ENCODE data around the gene RNF41.

Gene RNF41

DNA sequence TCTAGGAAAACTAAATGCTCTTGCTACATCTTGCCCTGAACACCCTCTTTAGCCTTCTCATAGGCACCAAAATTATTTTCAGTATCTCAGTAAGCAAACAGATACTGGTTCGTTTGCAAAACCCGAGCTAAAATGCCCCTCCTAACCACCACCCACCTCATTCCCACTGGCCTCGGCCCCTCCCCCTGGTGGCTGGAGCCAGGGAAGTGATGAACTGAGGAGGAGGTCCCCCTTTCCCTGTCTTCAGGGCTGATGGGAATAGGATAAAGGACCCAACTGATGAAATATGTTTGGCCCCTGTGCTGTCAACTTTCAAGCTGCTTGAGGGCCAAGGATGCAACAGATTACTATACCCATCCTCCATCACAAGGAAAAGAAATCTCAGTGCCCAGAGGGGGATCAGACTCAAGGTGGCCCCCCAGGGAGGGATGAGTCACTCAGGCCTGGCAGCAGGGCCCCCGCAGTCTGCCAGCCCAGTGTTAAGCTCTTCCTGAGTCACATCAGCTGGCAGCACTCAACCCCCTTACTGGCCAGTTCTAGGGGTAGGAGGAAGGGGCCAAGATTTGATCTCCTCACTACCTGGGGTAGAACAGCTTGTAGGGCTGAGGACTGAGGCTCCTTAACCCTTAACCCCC, 34.7 kb upstream of the RNF41 start:
- no peak overlapping the region for H3K4me3 ChIP-seq (ENCODE audit: low read depth, low read length)
- DNase-seq (ENCODE audit: low read depth), result no peak
- TF ChIP-seq, protein P1, sequence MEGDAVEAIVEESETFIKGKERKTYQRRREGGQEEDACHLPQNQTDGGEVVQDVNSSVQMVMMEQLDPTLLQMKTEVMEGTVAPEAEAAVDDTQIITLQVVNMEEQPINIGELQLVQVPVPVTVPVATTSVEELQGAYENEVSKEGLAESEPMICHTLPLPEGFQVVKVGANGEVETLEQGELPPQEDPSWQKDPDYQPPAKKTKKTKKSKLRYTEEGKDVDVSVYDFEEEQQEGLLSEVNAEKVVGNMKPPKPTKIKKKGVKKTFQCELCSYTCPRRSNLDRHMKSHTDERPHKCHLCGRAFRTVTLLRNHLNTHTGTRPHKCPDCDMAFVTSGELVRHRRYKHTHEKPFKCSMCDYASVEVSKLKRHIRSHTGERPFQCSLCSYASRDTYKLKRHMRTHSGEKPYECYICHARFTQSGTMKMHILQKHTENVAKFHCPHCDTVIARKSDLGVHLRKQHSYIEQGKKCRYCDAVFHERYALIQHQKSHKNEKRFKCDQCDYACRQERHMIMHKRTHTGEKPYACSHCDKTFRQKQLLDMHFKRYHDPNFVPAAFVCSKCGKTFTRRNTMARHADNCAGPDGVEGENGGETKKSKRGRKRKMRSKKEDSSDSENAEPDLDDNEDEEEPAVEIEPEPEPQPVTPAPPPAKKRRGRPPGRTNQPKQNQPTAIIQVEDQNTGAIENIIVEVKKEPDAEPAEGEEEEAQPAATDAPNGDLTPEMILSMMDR (IDR thresholded peaks at IDR 0.05; ENCODE audit: insufficient read depth, low read depth, low read length, missing control alignments), result no peak

DNA sequence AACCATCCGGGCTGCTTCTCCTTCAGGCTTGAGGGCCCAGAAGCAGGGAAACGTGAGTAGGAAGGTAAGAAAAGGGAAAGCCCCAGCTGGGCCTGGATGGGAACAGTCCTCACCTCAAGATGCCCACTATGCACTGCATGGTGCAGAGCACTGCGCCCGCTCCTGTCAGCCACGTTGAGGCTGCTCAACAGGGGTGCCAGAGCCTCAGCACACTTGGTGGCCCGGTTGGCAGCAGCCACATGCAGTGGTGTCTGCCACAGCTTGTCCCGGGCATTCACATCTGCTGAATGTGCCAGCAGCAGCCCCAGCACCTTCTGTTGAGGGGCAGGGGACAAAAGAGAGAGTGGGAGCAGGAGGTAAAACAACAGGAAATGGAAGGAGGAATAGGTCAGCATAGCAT, 33.9 kb upstream of the RNF41 start:
- TF ChIP-seq, protein P1 (IDR thresholded peaks at IDR 0.05; ENCODE audit: insufficient read depth, low read depth, low read length, missing control alignments), result no peak
- DNase-seq (ENCODE audit: low read depth), result no peak
- no peak overlapping the region for H3K4me3 ChIP-seq (ENCODE audit: low read depth, low read length)

DNA sequence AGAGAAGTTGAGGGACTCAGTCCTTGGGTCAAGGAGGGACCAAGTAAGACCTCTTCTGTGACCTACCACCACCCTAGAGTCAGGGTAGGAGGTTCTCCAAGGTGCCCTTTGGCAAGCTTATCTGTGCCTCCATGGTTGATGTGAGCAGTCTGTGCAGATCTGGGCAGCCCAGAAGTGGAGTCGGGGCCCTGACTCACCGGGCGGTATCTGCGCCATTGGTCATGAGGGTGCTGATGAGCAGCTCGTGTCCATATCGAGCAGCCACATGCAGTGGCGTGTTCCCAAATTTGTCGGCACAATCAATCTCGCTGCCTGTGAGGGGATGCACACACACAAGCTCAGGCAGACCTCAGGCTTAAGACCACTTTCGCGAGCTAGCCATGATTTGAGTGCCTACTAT, 31.4 kb upstream of the RNF41 start:
- no peak overlapping the region for H3K4me3 ChIP-seq (ENCODE audit: low read depth, low read length)
- no peak for DNase-seq (ENCODE audit: low read depth)
- TF ChIP-seq, protein P1 (IDR thresholded peaks at IDR 0.05; ENCODE audit: insufficient read depth, low read depth, low read length, missing control alignments), result no peak

DNA sequence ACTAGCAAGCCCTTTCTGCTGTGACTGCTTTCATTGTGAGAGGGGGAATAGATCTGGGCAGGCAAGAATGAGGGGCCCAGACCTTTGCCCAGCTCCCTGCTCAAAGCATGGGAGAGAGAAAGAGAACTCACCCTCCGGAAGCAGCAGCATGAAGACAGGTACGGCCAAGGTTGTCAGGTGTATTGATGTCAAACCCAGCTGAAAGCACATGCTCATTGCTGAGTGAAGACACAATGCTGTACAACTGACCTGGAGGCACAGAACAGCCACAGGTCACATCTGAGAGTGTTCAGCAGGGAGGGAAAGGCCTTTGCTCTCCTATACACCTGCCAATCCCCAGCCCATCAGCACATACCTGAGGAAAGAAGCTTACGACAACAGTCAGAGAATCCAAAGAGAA, 30.9 kb upstream of the RNF41 start:
- TF ChIP-seq, protein P1 (IDR thresholded peaks at IDR 0.05; ENCODE audit: insufficient read depth, low read depth, low read length, missing control alignments), result no peak
- no peak overlapping the region for H3K4me3 ChIP-seq (ENCODE audit: low read depth, low read length)
- DNase-seq (ENCODE audit: low read depth), result no peak

DNA sequence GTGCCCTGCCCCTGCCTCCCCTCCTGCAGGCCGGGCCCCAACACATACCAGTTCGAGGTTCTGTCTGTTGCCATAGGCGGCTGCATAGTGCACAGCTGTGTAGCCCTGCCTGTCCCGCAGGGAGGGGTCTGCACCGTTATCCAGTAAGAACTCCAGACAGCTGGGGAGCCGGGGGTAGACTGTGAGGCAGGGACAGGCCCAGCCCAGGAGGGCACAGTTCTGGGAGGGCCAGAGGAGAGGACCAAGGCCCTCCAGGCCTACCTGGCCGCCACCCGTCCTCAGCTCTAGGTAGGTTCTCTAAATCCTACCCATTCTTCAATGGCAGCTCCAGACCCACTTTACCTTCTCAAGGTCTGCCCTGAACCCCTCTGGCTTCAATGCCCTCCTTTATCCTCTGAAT, 27.0 kb upstream of the RNF41 start:
- no peak overlapping the region for H3K4me3 ChIP-seq (ENCODE audit: low read depth, low read length)
- DNase-seq (ENCODE audit: low read depth), result no peak
- TF ChIP-seq, protein P1 (IDR thresholded peaks at IDR 0.05; ENCODE audit: insufficient read depth, low read depth, low read length, missing control alignments), result no peak

DNA sequence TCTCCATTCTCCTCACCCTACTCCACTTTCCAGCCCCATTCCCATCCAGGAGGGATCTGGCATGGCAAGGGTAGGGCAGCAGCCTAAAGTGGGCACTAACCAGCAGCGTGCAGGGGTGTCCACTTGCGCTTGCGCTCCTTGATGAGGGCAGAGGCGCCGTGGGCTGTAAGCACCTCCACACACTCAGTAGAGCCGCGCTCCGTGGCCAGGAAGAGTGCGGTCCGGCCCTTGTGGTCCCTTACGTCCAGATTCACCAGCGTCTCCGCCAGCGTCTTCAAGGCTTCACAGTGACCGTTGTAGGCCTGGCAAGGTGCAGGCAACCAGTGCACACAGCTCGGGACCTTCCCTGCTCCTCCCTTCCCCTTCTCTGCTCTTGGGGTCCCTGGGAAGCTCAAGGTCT, 26.2 kb upstream of the RNF41 start:
- H3K4me3 ChIP-seq (ENCODE audit: low read depth, low read length), result no peak overlapping the region
- TF ChIP-seq, protein P1 (IDR thresholded peaks at IDR 0.05; ENCODE audit: insufficient read depth, low read depth, low read length, missing control alignments), result no peak
- DNase-seq (ENCODE audit: low read depth), result no peak

DNA sequence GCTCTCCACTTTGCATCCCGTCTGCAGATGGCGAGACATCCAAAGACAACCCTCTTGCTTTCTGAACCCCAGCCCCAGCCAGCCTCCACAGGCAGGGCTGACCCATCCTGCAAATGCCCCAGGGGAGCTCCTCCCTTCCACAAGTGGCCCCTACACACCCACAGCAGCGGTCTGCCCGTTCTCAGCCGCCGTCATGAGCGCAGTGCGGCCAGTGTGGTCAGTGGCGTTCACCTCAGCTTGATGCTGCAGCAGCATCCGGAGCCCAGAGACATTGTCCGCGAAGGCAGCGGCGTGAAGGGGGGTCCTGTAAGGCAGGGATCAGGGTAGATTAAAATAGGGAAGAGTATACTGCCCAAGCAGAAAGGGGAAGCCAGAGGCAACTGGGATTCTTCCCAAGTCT, 22.8 kb upstream of the RNF41 start:
- no peak for DNase-seq (ENCODE audit: low read depth)
- H3K4me3 ChIP-seq (ENCODE audit: low read depth, low read length), result no peak overlapping the region
- TF ChIP-seq, protein P1 (IDR thresholded peaks at IDR 0.05; ENCODE audit: insufficient read depth, low read depth, low read length, missing control alignments), result no peak
